Measurements from ENCODE around the gene TRAM1L1. TPM values are rescaled to one million over a fixed set of nuclear protein-coding genes. Genes with fewer than 3 reads are reported as not detected.

The TRAM1L1 gene
- 1 to 10 TPM; 2.7 to 4.1 TPM for total RNA-seq

GRCh38 chr4:117084866-117085701 lies at the start of gene TRAM1L1:
TSS of gene TRAM1L1 (minus strand) at chr4:117085576. CDS start at chr4:117085393, 183 bp downstream.

Measured in melanocyte of skin (primary cell).